Fibroblast of pulmonary artery (primary cell): ENCODE data around the gene KDM5A.

Experiments
- DNase-seq: peaks from one replicate; pipeline ENCODE4 v3.0.0-alpha.2; 2010; ENCODE audit warnings: low read depth
- H3K4me3 ChIP-seq: replicated peaks from 2 replicates; pipeline ENCODE4 v1.5.1; 2011; ENCODE audit warnings: low read depth, mild to moderate bottlenecking, control low read depth, low read length, moderate library complexity
- TF ChIP-seq, protein P1 (sequence below): IDR thresholded peaks from 2 replicates; pipeline ENCODE4 v1.5.1; 2011; ENCODE audit warnings: mild to moderate bottlenecking, control low read depth, low read length, inconsistent platforms; ENCODE audit errors: missing control alignments

KDM5A gene

DNA sequence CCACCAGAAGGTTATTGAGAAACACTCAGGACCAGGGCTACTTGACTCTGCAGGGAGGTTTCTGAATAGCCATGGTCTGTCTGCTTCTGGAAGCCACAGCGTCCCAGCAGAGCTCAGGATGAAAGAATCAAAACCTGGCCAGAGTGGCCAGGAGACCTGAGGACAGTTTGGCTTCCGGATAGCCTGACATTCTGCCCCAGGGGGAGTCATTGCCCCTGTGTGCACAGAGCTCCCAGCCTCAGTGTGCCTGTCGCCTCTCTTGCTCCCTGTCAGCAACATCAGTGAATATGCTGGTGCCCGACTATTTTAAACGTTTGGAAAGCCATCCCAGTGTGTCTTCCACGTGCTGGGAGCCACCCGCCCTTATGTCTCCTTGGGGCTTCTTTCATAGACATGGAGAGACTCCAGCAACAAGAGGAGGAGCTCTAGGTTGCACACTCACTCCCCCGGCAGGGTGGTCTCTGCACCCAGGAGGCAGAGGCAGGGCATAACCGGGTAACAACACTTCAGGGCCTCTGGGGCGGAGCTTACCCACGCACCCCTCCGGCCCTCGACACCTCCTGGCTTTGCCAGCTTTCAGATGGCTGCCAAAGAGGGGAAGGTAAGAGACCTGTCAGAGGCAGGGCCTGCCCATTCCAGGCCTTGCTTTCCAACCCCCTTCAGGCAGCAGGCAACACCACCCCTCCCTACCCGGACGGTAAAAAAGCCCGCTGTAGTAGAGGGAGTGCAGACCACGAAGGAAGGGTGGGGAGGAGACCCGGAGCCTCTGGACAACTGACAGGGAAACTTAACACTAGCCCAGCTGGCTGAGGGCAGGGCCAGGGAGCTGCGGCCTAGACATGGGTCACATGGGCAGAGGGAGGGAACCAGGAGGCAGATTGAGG lies 156.1 kb downstream of the KDM5A start:
- DNase-seq: no peak
- TF ChIP-seq, protein P1, sequence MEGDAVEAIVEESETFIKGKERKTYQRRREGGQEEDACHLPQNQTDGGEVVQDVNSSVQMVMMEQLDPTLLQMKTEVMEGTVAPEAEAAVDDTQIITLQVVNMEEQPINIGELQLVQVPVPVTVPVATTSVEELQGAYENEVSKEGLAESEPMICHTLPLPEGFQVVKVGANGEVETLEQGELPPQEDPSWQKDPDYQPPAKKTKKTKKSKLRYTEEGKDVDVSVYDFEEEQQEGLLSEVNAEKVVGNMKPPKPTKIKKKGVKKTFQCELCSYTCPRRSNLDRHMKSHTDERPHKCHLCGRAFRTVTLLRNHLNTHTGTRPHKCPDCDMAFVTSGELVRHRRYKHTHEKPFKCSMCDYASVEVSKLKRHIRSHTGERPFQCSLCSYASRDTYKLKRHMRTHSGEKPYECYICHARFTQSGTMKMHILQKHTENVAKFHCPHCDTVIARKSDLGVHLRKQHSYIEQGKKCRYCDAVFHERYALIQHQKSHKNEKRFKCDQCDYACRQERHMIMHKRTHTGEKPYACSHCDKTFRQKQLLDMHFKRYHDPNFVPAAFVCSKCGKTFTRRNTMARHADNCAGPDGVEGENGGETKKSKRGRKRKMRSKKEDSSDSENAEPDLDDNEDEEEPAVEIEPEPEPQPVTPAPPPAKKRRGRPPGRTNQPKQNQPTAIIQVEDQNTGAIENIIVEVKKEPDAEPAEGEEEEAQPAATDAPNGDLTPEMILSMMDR: no peak

DNA sequence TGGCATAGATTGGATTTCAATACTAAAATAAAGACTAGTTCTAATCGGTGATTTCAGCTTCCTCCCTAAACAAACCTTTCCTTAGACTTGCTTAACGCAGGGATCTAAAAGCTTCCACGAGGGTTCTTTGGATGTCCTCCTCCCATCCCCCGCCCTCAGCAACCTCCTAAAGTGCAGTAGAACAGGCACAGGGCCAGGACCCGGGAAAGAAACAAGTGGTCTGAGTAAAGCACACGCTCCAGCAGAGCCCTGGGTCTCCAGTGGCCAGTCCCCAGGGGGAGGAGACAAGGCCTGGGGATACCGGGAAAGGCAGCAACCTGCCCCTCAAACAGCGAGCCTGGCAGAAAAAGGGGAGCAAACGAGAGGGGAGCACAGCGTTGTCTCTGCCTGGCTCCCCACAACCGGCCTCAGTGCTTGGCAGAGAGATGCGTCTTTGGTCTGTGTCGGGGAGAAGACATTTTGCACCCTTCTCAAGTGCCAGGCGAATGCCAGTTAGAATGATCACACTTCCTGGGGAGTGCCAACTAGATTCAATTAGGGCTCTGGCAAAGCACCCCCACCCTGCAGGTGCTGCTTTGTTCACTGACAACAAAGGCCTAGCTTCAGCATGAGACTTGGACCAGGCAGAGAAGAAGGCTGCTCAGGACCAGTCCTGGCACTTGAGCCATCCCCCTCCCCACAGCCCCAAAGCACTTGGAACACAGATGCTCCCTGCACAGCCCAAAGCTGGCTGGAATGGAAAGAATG lies 158.0 kb downstream of the KDM5A start:
- H3K4me3 ChIP-seq: no peak overlapping the region
- DNase-seq: no peak
- TF ChIP-seq, protein P1: no peak

More for the DNA sequence above, 156.1 kb downstream of the KDM5A start:
- no peak overlapping the region for H3K4me3 ChIP-seq
